ENCODE measurements around the gene GPR137C. TPM values are rescaled to one million over a fixed set of nuclear protein-coding genes. Genes with fewer than 3 reads are reported as not detected.
A peak's percentile ranks its signal among the peaks of the same experiment; 100 is the strongest.

The GPR137C gene
- total and polyA plus RNA-seq, 2 of the 13 experiments (the other 11 are each of a cell fraction or from before 2014, with no cell fraction given) = 0.34 to 0.51 TPM

DNA sequence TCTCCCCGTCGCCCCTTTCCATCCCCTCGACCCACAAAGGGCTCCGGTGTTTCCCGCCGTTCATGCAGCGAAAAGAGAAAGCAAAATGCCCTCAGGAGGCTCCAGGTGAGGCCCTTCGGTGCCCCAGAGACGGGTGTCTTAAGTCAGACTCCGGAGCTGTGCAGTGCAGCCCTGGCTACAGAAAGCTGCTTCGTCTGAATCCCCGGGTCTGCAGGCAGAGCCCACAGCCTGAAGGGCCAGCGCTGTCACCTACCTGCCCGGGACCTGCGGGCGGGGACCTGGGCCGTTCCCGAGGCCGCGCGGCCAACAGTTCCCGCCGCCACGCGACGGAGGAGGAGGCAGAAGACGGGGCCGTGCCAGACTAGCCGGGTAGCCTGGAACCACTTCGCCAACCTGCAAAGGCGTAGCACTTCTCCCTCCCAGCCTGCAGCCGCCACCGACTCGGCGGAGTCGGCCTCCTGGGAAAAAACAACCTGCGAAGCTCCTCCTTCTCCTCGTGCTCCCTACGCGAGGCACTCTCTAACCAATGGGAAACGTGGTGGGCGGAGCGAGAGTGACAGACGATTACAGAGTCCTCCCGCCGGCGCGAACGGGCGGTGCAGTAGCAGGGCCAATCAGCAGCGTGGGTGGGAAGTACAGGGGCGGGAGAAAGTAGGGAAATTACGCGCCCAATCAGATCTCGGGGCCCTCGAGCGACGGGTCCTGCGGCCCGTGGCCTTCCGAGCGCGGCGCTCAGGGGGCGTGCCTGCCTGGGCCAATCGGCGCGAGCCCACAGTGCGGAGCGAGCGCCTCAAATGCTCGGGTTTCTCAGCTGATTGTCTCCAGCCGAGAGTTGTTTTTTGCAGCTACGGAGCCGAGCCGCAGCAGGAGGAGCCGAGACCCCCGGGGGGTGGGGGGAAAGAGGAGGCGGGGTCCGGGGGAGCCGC lies at the start of gene GPR137C, which contains the start of gene TXNDC16 (continued):
- peak; percentile 39; the same call in 1 of the 2 replicates for TF ChIP-seq YEATS4 (CRISPR knock-in tag; IDR thresholded peaks at IDR 0.05; ENCODE audit: borderline replicate concordance)
- TF ChIP-seq, protein P1, sequence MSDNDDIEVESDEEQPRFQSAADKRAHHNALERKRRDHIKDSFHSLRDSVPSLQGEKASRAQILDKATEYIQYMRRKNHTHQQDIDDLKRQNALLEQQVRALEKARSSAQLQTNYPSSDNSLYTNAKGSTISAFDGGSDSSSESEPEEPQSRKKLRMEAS (IDR thresholded peaks at IDR 0.05) = peak; percentile 93
- no peak for TF ChIP-seq ZBTB42 (CRISPR knock-in tag; IDR thresholded peaks at IDR 0.05)
- peak; percentile 77 for TF ChIP-seq ZNF788 (CRISPR knock-in tag; IDR thresholded peaks at IDR 0.05; ENCODE audit: borderline replicate concordance)
- no peak for TF ChIP-seq BRCA1 (CRISPR knock-in tag; IDR thresholded peaks at IDR 0.05)
- TF ChIP-seq, protein P2, sequence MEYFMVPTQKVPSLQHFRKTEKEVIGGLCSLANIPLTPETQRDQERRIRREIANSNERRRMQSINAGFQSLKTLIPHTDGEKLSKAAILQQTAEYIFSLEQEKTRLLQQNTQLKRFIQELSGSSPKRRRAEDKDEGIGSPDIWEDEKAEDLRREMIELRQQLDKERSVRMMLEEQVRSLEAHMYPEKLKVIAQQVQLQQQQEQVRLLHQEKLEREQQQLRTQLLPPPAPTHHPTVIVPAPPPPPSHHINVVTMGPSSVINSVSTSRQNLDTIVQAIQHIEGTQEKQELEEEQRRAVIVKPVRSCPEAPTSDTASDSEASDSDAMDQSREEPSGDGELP (IDR thresholded peaks at IDR 0.05; ENCODE audit: borderline replicate concordance, low read depth) = peak; percentile 98
- no peak; the same call in 1 of the 2 replicates for TF ChIP-seq RFXANK (CRISPR knock-in tag; IDR thresholded peaks at IDR 0.05)
- peak; percentile 66; the same call in 1 of the 2 replicates for TF ChIP-seq HNRNPL (IDR thresholded peaks at IDR 0.05; ENCODE audit: low read depth, low read length)
- peak; percentile 59; the same call in 1 of the 2 replicates for TF ChIP-seq MIXL1 (CRISPR knock-in tag; IDR thresholded peaks at IDR 0.05)
- TF ChIP-seq TAF15 (IDR thresholded peaks at IDR 0.05; ENCODE audit: low read depth, low read length, poor library complexity, severe bottlenecking) = no peak
- TF ChIP-seq ZNF253 (CRISPR knock-in tag; IDR thresholded peaks at IDR 0.05; ENCODE audit: borderline replicate concordance) = no peak
- TF ChIP-seq ZNF562 (CRISPR knock-in tag; IDR thresholded peaks at IDR 0.05; ENCODE audit: borderline replicate concordance) = no peak
- 0 out of 2 replicates have a peak, but pooled peaks have one; percentile 53 for TF ChIP-seq ZSCAN9 (CRISPR knock-in tag; IDR thresholded peaks at IDR 0.05; ENCODE audit: borderline replicate concordance)
- TF ChIP-seq EP300 (IDR thresholded peaks at IDR 0.05; ENCODE audit: low read depth in 2 of 2, low read length in 2 of 2) = no peak
- no peak for TF ChIP-seq EP300 (CRISPR knock-in tag; IDR thresholded peaks at IDR 0.05; ENCODE audit: borderline replicate concordance)
- TF ChIP-seq, protein P3, sequence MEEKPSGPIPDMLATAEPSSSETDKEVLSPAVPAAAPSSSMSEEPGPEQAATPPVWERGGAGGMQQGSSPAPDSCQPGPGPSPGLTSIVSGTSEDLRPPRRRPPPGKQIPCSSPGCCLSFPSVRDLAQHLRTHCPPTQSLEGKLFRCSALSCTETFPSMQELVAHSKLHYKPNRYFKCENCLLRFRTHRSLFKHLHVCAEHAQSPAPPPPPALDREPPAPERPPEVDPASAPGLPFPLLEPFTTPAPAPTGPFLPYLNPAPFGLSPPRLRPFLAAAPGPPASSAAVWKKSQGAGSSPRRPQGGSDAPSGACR (CRISPR knock-in tag; IDR thresholded peaks at IDR 0.05) = peak; percentile 68; the same call in 1 of the 2 replicates
- TF ChIP-seq ZNF33A (CRISPR knock-in tag; IDR thresholded peaks at IDR 0.05; ENCODE audit: borderline replicate concordance) = 0 out of 2 replicates have a peak, but pooled peaks have one; percentile 34
- TF ChIP-seq, protein P4, sequence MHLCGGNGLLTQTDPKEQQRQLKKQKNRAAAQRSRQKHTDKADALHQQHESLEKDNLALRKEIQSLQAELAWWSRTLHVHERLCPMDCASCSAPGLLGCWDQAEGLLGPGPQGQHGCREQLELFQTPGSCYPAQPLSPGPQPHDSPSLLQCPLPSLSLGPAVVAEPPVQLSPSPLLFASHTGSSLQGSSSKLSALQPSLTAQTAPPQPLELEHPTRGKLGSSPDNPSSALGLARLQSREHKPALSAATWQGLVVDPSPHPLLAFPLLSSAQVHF (CRISPR knock-in tag; IDR thresholded peaks at IDR 0.05) = 0 out of 2 replicates have a peak, but pooled peaks have one; percentile 54
- peak; percentile 64; the same call in 1 of the 2 replicates for TF ChIP-seq KLF9 (CRISPR knock-in tag; IDR thresholded peaks at IDR 0.05; ENCODE audit: low read depth)
- peak; percentile 44; the same call in 1 of the 2 replicates for TF ChIP-seq ZNF33B (CRISPR knock-in tag; IDR thresholded peaks at IDR 0.05)
- TF ChIP-seq TAF1 (CRISPR knock-in tag; IDR thresholded peaks at IDR 0.05) = peak; percentile 83
- peak; percentile 85; the same call in 1 of the 2 replicates for TF ChIP-seq ZNF572 (CRISPR knock-in tag; IDR thresholded peaks at IDR 0.05)
- TF ChIP-seq ZNF589 (CRISPR knock-in tag; conservative IDR thresholded peaks at IDR 0.05) = no peak
- peak; percentile 18; the same call in 1 of the 2 replicates for TF ChIP-seq RARA (CRISPR knock-in tag; IDR thresholded peaks at IDR 0.05)
- TF ChIP-seq, protein P5, sequence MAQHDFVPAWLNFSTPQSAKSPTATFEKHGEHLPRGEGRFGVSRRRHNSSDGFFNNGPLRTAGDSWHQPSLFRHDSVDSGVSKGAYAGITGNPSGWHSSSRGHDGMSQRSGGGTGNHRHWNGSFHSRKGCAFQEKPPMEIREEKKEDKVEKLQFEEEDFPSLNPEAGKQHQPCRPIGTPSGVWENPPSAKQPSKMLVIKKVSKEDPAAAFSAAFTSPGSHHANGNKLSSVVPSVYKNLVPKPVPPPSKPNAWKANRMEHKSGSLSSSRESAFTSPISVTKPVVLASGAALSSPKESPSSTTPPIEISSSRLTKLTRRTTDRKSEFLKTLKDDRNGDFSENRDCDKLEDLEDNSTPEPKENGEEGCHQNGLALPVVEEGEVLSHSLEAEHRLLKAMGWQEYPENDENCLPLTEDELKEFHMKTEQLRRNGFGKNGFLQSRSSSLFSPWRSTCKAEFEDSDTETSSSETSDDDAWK (CRISPR knock-in tag; IDR thresholded peaks at IDR 0.05) = no peak
- TF ChIP-seq SRY (CRISPR knock-in tag; IDR thresholded peaks at IDR 0.05) = no peak
- no peak for TF ChIP-seq SAFB2 (CRISPR knock-in tag; IDR thresholded peaks at IDR 0.05; ENCODE audit: borderline replicate concordance, low read depth)

Data from HepG2 (cell line).